K562 (cell line): ENCODE data around the gene PRRT1. TPM values are rescaled to one million over a fixed set of nuclear protein-coding genes. Genes with fewer than 3 reads are reported as not detected.

ENCODE experiments used
- JUND ChIP-seq, 2 experiments: IDR thresholded peaks; 2 replicates in 1 of 2; 3 replicates in 1 of 2; pipeline ENCODE4 v1.6.1; 2011; ENCODE audit warnings: borderline replicate concordance in 2 of 2, low read depth in 2 of 2, low read length in 2 of 2, improper control_type of control experiment in 1 of 2, missing biosample characterization in 1 of 2, missing genetic modification characterization in 1 of 2, missing genetic modification reagents in 1 of 2
- KDM1A ChIP-seq, 2 experiments: fragments of 450-650 bp; IDR thresholded peaks; 2 replicates each; pipeline ENCODE4 v1.6.1; 2016; ENCODE audit warnings: mild to moderate bottlenecking in 2 of 2
- NFE2L1 ChIP-seq: fragments of 450-650 bp; IDR thresholded peaks from 2 replicates; pipeline ENCODE4 v1.6.1; 2016; ENCODE audit warnings: missing genetic modification characterization, low read depth, mild to moderate bottlenecking, missing compliant biosample characterization, moderate library complexity, borderline replicate concordance
- NR0B1 ChIP-seq: fragments of 450-650 bp; IDR thresholded peaks from one replicate; pipeline ENCODE4 v1.6.1; 2018; ENCODE audit warnings: mild to moderate bottlenecking, moderate library complexity; ENCODE audit not compliant: partially characterized antibody
- PCBP2 ChIP-seq: fragments of 200-400 bp; formaldehyde crosslinking; IDR thresholded peaks from 2 replicates; pipeline ENCODE4 v1.6.1; 2018; ENCODE audit warnings: low read length, low read depth, mild to moderate bottlenecking, moderate library complexity; ENCODE audit not compliant: poor library complexity, severe bottlenecking
- PHB2 ChIP-seq: fragments of 450-650 bp; IDR thresholded peaks from 2 replicates; pipeline ENCODE4 v1.6.1; 2017; ENCODE audit warnings: low read depth
- SIX5 ChIP-seq, 2 experiments: IDR thresholded peaks; 2 replicates each; pipeline ENCODE4 v1.6.1; 2011; ENCODE audit warnings: low read length in 2 of 2, borderline replicate concordance in 1 of 2, low read depth in 1 of 2, mild to moderate bottlenecking in 1 of 2, moderate library complexity in 1 of 2; ENCODE audit not compliant: insufficient read depth in 1 of 2
- XRCC4 ChIP-seq: IDR thresholded peaks from one replicate; pipeline ENCODE4 v1.6.1; 2011; ENCODE audit not compliant: insufficient read depth, insufficient read length; ENCODE audit errors: extremely low read depth
- ZNF134 ChIP-seq: fragments of 250-450 bp; sonication (Bioruptor Pico); conservative IDR thresholded peaks from 2 replicates; pipeline ENCODE4 v1.4.0; 2020
- polyA plus RNA-seq, 8 experiments: library from polyadenylated mRNA; depleted of rRNA in 4 of 8; stranded (reverse) in 5 of 8; unstranded in 3 of 8; fragments of >200 nt; fragmentation: Nextera tagmentation in 2 of 8; fragmentation: Illumina TruSeq in 1 of 8; extraction: Ambion mirVana in 2 of 8; extraction: Trizol in 1 of 8; gene quantifications; 2 replicates each; pipeline versions ENCODE4 v1.2.1 to v1.2.3, GENCODE V29; 2011 to 2014; ENCODE audit warnings: inconsistent platforms in 1 of 8, missing spikeins in 1 of 8
- total RNA-seq, 7 experiments: library from RNA; depleted of rRNA in 6 of 7; stranded (reverse); fragments of >200 nt in 6 of 7; fragmentation: Illumina TruSeq in 2 of 7; extraction: Trizol in 2 of 7; gene quantifications; 2 replicates each; pipeline versions ENCODE4 v1.2.1 to v1.2.3, GENCODE V29; 2011 to 2021; ENCODE audit warnings: low replicate concordance in 1 of 7
- TF ChIP-seq, protein P1 (sequence below): fragments of 200-800 bp; sonication (Bioruptor generic); IDR thresholded peaks from 2 replicates; pipeline ENCODE4 v1.6.1; 2016; ENCODE audit warnings: missing genetic modification characterization, missing compliant biosample characterization
- TF ChIP-seq, protein P2 (sequence below): fragments of 450-650 bp; IDR thresholded peaks from 2 replicates; pipeline ENCODE4 v1.6.1; 2016; ENCODE audit warnings: missing biosample characterization, missing genetic modification characterization
- TF ChIP-seq, protein P3 (sequence below): fragments of 250-450 bp; sonication (Bioruptor Pico); IDR thresholded peaks from 2 replicates; pipeline ENCODE4 v1.4.0; 2020; ENCODE audit warnings: mild to moderate bottlenecking
- TF ChIP-seq, protein P4 (sequence below), 2 experiments: fragments of 450-650 bp; conservative IDR thresholded peaks; 2 replicates each; pipeline ENCODE4 v1.6.1; 2017; ENCODE audit warnings: mild to moderate bottlenecking in 2 of 2, moderate library complexity in 2 of 2

Gene PRRT1
- total and polyA plus RNA-seq, 9 of the 15 experiments (the other 6 are each of a cell fraction or from before 2014, with no cell fraction given) = 0.14 to 3.5 (median 0.41) TPM

DNA sequence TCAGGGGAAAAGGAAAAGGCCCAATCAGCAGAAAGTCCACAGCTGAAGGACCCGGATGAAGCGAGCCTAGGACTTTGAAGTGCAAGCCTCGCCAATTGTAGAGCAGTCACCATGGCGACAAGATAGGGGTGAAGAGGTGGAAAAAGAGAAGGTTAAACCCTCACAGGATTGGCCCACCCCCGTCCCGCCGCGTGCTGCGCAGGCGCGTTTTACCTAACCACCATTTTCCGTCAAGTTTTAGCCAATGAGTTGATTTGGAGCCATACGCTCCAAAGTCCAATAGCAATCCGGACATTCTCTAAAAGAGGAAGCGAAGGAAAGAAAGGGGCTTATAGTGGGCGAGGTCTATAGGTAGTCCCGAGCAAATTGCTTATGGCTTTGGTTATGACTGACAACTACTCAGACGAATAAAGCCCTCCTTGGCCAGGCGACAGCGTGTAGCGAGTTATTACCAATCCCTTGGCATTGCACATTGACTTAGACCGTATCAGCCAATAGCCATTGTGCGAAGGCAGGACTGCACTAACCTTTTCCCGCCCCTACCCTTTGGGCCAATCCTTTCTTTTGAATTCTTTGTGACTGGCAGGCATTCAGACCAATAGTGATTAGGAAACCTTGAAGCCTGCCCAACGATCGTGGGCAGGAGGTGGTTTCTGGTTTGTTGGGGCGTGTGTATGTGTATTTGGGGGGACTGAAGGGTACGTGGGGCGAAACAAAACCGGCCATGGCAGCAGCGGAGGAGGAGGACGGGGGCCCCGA is 26.2 kb upstream of the PRRT1 start, which contains the start of gene RNF5 (continued):
- TF ChIP-seq, protein P1, sequence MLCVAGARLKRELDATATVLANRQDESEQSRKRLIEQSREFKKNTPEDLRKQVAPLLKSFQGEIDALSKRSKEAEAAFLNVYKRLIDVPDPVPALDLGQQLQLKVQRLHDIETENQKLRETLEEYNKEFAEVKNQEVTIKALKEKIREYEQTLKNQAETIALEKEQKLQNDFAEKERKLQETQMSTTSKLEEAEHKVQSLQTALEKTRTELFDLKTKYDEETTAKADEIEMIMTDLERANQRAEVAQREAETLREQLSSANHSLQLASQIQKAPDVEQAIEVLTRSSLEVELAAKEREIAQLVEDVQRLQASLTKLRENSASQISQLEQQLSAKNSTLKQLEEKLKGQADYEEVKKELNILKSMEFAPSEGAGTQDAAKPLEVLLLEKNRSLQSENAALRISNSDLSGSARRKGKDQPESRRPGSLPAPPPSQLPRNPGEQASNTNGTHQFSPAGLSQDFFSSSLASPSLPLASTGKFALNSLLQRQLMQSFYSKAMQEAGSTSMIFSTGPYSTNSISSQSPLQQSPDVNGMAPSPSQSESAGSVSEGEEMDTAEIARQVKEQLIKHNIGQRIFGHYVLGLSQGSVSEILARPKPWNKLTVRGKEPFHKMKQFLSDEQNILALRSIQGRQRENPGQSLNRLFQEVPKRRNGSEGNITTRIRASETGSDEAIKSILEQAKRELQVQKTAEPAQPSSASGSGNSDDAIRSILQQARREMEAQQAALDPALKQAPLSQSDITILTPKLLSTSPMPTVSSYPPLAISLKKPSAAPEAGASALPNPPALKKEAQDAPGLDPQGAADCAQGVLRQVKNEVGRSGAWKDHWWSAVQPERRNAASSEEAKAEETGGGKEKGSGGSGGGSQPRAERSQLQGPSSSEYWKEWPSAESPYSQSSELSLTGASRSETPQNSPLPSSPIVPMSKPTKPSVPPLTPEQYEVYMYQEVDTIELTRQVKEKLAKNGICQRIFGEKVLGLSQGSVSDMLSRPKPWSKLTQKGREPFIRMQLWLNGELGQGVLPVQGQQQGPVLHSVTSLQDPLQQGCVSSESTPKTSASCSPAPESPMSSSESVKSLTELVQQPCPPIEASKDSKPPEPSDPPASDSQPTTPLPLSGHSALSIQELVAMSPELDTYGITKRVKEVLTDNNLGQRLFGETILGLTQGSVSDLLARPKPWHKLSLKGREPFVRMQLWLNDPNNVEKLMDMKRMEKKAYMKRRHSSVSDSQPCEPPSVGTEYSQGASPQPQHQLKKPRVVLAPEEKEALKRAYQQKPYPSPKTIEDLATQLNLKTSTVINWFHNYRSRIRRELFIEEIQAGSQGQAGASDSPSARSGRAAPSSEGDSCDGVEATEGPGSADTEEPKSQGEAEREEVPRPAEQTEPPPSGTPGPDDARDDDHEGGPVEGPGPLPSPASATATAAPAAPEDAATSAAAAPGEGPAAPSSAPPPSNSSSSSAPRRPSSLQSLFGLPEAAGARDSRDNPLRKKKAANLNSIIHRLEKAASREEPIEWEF (CRISPR knock-in tag) = no peak
- no peak for TF ChIP-seq PCBP2
- no peak for TF ChIP-seq PHB2
- peak; percentile 36 for TF ChIP-seq JUND (IDR thresholded peaks at IDR 0.05; ENCODE audit: borderline replicate concordance, low read depth, low read length)
- TF ChIP-seq JUND (tag; IDR thresholded peaks at IDR 0.05; ENCODE audit: borderline replicate concordance, low read depth, low read length) = no peak
- no peak for TF ChIP-seq SIX5 (IDR thresholded peaks at IDR 0.05; ENCODE audit: borderline replicate concordance in 1 of 2, insufficient read depth in 1 of 2, low read depth in 1 of 2, low read length in 2 of 2)
- TF ChIP-seq XRCC4 = no peak
- no peak for TF ChIP-seq KDM1A (IDR thresholded peaks at IDR 0.05)
- TF ChIP-seq, protein P2, sequence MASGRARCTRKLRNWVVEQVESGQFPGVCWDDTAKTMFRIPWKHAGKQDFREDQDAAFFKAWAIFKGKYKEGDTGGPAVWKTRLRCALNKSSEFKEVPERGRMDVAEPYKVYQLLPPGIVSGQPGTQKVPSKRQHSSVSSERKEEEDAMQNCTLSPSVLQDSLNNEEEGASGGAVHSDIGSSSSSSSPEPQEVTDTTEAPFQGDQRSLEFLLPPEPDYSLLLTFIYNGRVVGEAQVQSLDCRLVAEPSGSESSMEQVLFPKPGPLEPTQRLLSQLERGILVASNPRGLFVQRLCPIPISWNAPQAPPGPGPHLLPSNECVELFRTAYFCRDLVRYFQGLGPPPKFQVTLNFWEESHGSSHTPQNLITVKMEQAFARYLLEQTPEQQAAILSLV (tag) = no peak
- peak; percentile 39; the same call in 1 of the 2 replicates for TF ChIP-seq ZNF134 (CRISPR knock-in tag)
- no peak for TF ChIP-seq NFE2L1 (tag)
- TF ChIP-seq, protein P3, sequence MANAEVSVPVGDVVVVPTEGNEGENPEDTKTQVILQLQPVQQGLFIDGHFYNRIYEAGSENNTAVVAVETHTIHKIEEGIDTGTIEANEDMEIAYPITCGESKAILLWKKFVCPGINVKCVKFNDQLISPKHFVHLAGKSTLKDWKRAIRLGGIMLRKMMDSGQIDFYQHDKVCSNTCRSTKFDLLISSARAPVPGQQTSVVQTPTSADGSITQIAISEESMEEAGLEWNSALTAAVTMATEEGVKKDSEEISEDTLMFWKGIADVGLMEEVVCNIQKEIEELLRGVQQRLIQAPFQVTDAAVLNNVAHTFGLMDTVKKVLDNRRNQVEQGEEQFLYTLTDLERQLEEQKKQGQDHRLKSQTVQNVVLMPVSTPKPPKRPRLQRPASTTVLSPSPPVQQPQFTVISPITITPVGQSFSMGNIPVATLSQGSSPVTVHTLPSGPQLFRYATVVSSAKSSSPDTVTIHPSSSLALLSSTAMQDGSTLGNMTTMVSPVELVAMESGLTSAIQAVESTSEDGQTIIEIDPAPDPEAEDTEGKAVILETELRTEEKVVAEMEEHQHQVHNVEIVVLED = no peak
- no peak for TF ChIP-seq NR0B1
- TF ChIP-seq, protein P4, sequence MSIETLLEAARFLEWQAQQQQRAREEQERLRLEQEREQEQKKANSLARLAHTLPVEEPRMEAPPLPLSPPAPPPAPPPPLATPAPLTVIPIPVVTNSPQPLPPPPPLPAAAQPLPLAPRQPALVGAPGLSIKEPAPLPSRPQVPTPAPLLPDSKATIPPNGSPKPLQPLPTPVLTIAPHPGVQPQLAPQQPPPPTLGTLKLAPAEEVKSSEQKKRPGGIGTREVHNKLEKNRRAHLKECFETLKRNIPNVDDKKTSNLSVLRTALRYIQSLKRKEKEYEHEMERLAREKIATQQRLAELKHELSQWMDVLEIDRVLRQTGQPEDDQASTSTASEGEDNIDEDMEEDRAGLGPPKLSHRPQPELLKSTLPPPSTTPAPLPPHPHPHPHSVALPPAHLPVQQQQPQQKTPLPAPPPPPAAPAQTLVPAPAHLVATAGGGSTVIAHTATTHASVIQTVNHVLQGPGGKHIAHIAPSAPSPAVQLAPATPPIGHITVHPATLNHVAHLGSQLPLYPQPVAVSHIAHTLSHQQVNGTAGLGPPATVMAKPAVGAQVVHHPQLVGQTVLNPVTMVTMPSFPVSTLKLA (conservative IDR thresholded peaks at IDR 0.05) = peak; percentile 79 to 89; a peak in 3 of 4 replicates
